ENCODE results near the gene SLC16A7.

Gene SLC16A7

GRCh38 chr12:59624732-59625460, 29.1 kb downstream of the SLC16A7 start:
- DNase-seq (ENCODE audit: low read depth, low spot score) = no peak

GRCh38 chr12:59626382-59626781, 30.6 kb downstream of the SLC16A7 start:
- DNase-seq (ENCODE audit: low read depth, low spot score) = no peak

DNA sequence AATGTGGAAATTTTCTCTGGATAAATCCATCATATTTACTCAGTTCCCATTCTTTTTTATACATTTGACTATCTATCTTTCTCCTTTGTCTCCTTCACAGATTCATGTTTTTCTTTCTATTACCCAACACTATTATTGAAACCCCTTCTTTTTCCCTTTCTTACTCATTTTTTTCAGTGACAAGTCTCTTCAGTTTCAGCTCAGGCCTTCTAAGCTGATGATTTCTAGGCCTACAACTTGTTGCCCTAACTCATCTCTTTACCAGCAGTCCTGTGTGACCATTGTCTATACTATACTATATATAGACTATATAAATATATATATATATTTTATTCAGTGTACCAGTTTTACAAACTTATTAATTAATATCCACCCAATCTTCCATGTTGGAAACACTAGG, 31.8 kb downstream of the SLC16A7 start:
- no peak for DNase-seq (ENCODE audit: low read depth, low spot score)

DNA sequence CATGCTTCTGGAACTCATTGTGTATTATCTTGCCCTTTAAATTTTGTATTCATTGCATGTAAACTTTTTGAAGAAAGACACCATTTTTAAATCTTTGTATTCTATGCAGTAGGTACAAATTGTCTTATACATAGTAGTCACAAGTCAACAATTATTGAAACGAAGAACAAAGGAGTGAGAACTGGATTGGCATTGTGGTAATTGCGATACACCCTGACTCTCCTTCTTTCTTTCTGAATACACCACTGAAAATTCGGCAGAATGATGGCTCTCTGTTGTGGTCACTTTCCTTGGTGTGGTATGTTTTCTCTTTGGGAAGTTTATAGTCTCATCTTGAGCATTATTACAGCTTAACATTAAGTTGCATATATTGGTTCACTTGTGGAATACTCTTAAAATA, 34.1 kb downstream of the SLC16A7 start:
- no peak for DNase-seq (ENCODE audit: low read depth, low spot score)

GRCh38 chr12:59632408-59632807, 36.6 kb downstream of the SLC16A7 start:
- no peak for DNase-seq (ENCODE audit: low read depth, low spot score)

DNA sequence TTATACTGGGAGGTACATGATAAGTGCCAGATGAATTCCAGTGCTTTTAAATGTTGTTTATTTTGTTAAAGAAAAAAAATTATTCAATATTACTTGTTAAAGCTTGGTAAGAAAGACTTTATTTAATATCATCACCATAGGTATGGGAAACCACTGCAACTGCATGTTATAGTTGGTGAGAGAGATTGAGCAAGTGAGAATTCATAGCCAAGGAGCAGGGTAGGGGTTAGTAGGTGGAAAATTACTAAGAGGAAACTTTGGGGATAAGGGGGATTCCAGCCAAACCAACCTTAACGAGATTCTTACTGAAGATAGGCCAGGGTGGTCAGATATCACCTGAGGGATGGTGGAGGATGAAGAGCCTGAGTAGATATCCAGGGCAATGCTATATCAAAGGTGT, 38.4 kb downstream of the SLC16A7 start:
- DNase-seq (ENCODE audit: low read depth, low spot score) = no peak

GRCh38 chr12:59636945-59637691, 41.3 kb downstream of the SLC16A7 start:
- no peak for DNase-seq (ENCODE audit: low read depth, low spot score)

- no peak for DNase-seq (ENCODE audit: low read depth, low spot score)
Observed at GRCh38 chr12:59637692-59638070, 41.9 kb downstream of the SLC16A7 start.

DNA sequence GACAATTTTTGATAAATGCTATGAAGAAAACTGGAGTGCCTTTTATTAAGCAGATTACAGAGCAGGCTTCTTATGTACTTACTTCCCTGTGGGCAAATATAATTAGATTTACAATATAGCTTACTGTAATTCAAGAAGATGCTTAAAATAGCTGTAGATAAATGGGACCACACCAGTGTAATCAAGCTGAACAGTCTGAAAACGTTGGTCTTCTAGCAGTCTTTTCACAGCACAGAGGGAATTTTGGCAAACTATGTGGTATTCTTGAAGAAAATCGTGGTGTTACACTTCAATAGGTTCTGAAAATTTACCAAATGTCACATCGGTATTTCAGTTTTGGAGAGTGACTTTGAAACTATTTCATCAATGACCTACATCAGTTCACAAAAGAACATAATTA, 47.7 kb downstream of the SLC16A7 start:
- DNase-seq (ENCODE audit: low read depth, low spot score) = no peak

DNA sequence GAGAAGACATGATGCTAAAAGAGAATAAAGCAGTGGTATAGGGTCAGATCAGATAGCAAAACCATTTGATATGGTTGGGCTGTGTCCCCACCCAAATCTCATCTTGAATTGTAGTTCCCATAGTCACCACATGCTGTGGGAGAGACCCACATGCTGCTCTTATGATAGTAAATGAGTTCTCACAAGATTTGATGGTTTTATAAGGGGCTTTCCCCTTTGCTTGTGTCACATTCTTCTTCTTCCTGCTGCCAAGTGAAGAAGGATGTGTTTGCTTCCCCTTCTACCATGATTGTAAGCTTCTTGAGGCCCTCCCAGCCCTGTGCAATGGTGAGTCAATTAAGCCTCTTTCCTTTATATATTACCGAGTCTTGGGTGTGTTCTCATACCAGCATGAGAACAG, 49.4 kb downstream of the SLC16A7 start:
- DNase-seq (ENCODE audit: low read depth, low spot score) = no peak

DNA sequence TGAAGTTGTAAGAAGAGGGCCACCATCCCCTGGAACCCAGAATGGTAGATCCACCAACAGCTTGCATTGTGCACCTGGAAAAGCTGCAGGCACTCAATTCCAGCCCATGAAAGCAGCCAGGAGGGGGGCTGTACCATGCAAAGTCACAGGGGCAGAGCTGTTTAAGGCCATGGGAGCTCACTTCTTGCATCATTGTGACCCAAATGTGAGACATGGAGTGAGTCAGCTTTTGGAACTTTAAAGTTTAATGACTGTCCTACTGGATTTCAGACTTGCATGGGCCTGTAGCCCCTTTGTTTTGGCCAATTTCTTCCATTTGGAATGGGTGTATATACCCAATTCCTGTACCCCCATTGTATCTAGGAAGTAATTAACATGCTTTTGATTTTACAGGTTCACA, 50.8 kb downstream of the SLC16A7 start:
- DNase-seq (ENCODE audit: low read depth, low spot score) = no peak

GRCh38 chr12:59649203-59649602, 53.4 kb downstream of the SLC16A7 start:
- no peak for DNase-seq (ENCODE audit: low read depth, low spot score)

DNA sequence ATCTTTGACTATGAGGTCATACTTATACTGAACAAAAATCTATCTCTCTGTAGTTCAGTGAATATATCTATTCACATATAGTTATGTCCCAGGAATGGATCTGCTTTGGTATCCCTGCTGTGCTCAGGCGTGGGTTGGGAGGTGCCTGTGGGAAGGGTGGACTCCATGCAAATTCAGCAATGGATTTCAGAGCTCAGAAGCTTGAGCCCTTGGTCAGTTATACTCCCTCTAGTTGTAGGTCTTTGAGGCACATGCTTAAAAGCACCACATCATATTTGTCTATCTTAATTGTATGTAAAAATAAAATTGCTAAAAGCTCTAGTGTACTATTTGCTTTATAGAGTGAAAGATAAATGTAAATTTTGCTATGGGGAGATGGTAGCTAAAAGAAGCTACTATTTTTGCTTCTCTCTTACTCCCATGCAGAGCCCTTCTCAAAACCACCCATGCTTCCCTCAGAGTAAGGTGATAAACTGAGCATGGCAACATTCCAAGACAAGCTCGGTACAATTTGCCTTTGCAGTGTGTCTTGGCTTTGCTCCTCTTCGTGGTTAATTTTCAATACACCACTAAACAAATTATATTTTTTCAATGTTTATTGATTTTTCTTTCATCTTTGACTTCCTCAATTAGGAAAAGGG, 54.9 kb downstream of the SLC16A7 start:
- no peak for DNase-seq (ENCODE audit: low read depth, low spot score)

DNA sequence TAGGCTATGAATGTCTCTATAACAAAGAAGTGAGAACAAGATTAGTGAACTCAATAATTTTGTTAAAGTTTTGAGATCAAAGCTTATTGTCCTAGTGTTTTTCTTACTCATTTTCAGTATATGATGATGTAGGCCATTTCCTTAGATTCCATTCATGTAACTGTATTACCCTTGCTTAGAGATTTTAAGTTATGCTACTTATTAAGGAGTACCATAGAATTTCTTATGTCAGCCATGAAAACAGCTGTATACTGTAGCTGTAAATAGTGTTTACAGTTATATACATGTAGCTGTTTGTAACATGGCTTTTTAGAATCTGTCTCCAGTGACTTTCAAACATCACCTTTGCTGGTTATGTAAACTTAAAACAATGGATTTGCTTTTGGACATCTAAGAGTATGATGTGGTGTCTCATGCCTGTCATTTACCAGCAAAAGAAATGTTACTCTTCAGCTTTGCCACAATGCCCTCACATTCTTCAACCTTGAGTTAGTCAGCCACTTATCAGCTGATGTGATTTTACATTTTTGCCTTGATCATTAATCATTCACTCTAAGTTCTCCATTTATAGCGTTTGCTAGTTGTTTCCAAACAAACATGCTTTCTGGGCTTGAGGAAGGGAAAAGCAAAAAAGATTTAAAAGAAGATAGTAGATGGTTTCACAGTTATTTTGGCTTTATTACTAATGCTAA, 55.5 kb downstream of the SLC16A7 start:
- DNase-seq (ENCODE audit: low read depth, low spot score) = no peak

DNA sequence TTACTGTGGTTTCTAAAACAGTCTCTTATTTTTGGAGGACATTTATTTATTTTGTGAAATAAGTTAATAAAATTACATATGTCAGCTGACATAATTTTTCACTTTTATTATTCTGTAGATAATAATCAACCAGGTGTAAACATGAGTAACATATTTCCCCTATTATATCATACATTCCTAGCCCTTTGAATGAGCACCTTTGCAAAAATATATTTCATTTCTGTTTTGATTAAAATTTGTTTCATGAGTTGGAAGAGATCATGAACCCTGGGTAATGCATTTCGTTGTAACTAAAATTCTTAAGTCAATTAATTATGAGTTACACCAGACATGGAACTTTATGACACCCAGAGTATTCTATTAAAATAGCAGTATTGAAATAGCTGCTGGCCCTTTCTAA, 56.3 kb downstream of the SLC16A7 start:
- DNase-seq (ENCODE audit: low read depth, low spot score) = no peak

DNA sequence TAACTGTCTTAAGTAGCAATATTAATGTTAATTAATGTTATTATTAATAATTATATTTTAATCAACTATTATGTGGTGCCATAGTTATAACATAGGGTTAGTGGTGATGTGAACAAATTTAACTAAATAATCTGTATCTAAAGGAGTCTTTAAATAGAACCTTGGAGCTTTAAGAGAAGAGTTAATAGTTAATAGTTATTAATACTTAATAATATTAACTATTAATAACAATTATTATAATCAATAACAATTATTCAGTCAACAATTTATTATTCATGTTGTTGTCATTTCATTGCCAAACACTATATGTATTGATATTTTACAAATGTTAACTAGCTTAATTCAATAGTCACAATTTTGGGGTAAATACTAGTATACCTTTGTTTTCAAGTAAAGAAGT, 58.2 kb downstream of the SLC16A7 start:
- DNase-seq (ENCODE audit: low read depth, low spot score) = no peak

DNA sequence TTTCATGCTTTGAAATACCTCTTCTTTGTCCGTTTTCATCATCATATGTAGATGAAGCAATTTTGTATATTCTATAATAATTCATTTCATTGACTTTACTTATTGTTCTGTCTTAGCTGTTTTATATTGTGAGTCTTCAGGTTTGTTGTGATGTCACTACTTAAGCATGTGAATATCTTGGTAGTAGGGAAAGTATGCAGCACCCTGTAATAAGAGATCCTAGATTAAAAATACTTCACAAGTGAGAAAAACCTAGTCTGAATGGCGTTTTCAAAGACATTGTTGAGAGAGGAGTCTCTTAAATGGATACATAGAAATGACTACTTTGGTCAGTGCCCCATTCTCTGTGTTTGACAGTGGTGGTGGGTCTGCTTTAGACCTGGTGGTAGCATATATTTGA, 61.4 kb downstream of the SLC16A7 start:
- DNase-seq (ENCODE audit: low read depth, low spot score) = no peak

GRCh38 chr12:59657711-59658110, 61.9 kb downstream of the SLC16A7 start:
- no peak for DNase-seq (ENCODE audit: low read depth, low spot score)

GRCh38 chr12:59660148-59660547, 64.3 kb downstream of the SLC16A7 start:
- DNase-seq (ENCODE audit: low read depth, low spot score) = no peak

DNA sequence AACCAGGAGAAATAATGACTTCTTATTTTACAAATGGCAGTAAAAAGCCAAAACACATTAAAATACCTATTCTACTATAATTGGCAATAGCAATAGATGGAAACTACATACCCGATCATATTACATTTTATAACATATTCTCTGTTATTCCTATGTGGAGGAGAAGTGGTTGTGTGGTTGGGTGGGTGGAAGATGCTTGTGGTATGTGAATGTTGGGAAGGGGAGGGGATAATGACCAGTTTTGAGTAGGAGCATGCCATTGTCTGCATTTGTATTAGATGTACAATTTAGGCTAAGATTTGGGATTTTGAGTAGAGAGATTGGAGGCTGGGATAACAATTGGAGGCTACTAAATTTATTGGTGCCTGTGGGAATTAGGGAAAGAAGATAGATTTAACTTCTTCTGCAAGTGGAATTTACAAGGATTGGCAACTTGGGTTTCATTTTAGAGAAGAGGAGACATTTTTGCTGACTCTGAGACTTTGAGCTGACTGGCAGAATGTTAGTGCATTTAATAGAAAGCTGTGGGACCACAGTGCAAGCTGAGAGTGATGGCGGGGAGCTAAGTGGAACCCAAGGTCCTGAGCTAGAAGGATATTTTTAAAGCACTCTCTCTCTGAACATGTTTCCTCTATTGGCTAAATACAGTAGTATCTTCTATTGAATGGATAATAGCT, 65.2 kb downstream of the SLC16A7 start:
- no peak for DNase-seq (ENCODE audit: low read depth, low spot score)

GRCh38 chr12:59664495-59664894, 68.7 kb downstream of the SLC16A7 start:
- DNase-seq (ENCODE audit: low read depth, low spot score) = no peak

DNA sequence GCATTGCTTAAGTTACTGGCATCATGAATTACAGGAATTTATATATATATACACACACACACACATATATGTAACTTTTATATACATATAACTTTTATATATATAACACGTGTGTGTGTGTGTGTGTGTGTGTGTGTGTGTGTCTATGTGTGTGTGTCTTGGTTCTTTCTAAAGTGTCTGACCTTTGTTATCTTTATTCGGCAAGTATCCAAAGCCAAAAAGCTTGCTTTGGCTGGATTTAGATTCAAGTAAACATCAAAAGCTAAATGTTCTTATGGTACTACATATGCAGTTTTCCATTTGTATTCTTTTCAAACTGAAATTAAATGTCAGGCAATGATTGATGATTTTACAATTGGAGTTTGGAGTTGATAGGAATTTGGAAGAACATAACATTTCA, 69.9 kb downstream of the SLC16A7 start:
- DNase-seq (ENCODE audit: low read depth, low spot score) = no peak

Measured in iPS DF 19.7 (cell line).